GM12878 (cell line): Measurements from ENCODE around the gene SLC27A5. TPM values are rescaled to one million over a fixed set of nuclear protein-coding genes. Genes with fewer than 3 reads are reported as not detected.
"Not testable (repeated sequence)": the region's sequence is repeated elsewhere in the genome, so short reads cannot be mapped to it uniquely, and the experiment has no call there.

Experiments
- ATAC-seq: fragments of 200-7000 bp; cut with Tn5 transposase; 3 replicates; pipeline ENCODE4 v1.9.1; 2020; ENCODE audit warnings: mild to moderate bottlenecking, moderate library complexity
- BruUV-seq: library from RNA; stranded (reverse); fragments of 400-500 nt; replicated peaks from 2 replicates; lab custom pipeline; 2021; lab: Mats Ljungman, UMichigan
- CTCF ChIA-PET: fragments of 300-600 bp; sonication (Branson Sonifier 250); formaldehyde crosslinking; extraction: SDS; loops from one replicate; lab custom pipeline; 2021; ENCODE audit warnings: inconsistent platforms; lab: Yijun Ruan, JAX
- POLR2A ChIA-PET: fragments of 350-600 bp; formaldehyde crosslinking; extraction: SDS; loops from one replicate; lab custom pipeline; 2021; ENCODE audit warnings: inconsistent platforms; lab: Charles Lee
- RAD21 ChIA-PET: fragments of 300-600 bp; sonication (Branson Sonifier 250); formaldehyde crosslinking; loops from one replicate; lab custom pipeline; 2023; ENCODE audit warnings: antibody characterized with exemption; ENCODE audit not compliant: unreplicated experiment; lab: Charles Lee
- SMC1A ChIA-PET: fragments of 300-600 bp; sonication (Branson Sonifier 250); formaldehyde crosslinking; loops from one replicate; lab custom pipeline; 2023; ENCODE audit not compliant: unreplicated experiment, uncharacterized antibody; lab: Charles Lee
- DNase-seq: peaks from one replicate; pipeline ENCODE4 v3.0.0-alpha.2; 2011; ENCODE audit warnings: low read depth, low spot score
- FAIRE-seq: peaks from 3 replicates; lab custom pipeline; 2011; peaks lifted over from hg19 to GRCh38; lab: Jason Lieb, UNC
- H2AFZ ChIP-seq: 2 replicates; pipeline ENCODE4 v1.6.0; 2011; ENCODE audit warnings: low read depth, low read length, control low read depth; ENCODE audit not compliant: control insufficient read depth
- H3K27ac ChIP-seq: 2 replicates; pipeline ENCODE4 v1.5.1; 2011; ENCODE audit warnings: control low read depth; ENCODE audit not compliant: control insufficient read depth, insufficient read depth
- H3K27me3 ChIP-seq, 2 experiments: replicated peaks in 1 of 2; 2 replicates each; pipeline versions ENCODE4 v1.6.0 to v1.6.1; 2011; ENCODE audit warnings: low read length in 1 of 2; ENCODE audit not compliant: control insufficient read depth in 2 of 2, insufficient read depth in 2 of 2
- H3K36me3 ChIP-seq, 2 experiments: 2 replicates each; pipeline ENCODE4 v1.5.1; 2011; ENCODE audit warnings: low read length in 1 of 2; ENCODE audit not compliant: control insufficient read depth in 2 of 2, insufficient read depth in 2 of 2
- H3K4me1 ChIP-seq: 2 replicates; pipeline ENCODE4 v1.6.1; 2011; ENCODE audit warnings: mild to moderate bottlenecking, low read length, moderate library complexity, mixed read lengths; ENCODE audit not compliant: control insufficient read depth, insufficient read depth
- H3K4me2 ChIP-seq: 2 replicates; pipeline ENCODE4 v1.6.0; 2011; ENCODE audit warnings: control low read depth; ENCODE audit not compliant: control insufficient read depth, insufficient read depth
- H3K4me3 ChIP-seq: fragments of 200-600 bp; sonication (generic); 2 replicates; pipeline ENCODE4 v1.5.1; 2016
- H3K79me2 ChIP-seq: 2 replicates; pipeline ENCODE4 v1.6.0; 2011; ENCODE audit warnings: low read length; ENCODE audit not compliant: control insufficient read depth, insufficient read depth
- H3K9ac ChIP-seq: 2 replicates; pipeline ENCODE4 v1.8.0; 2011; ENCODE audit warnings: low read length, control low read depth, mixed read lengths; ENCODE audit not compliant: control insufficient read depth, insufficient read depth
- H3K9me3 ChIP-seq: replicated peaks from 3 replicates; pipeline ENCODE4 v1.5.1; 2011; ENCODE audit warnings: mild to moderate bottlenecking, low read length; ENCODE audit not compliant: control insufficient read depth, insufficient read depth
- H4K20me1 ChIP-seq: 2 replicates; pipeline ENCODE4 v1.6.0; 2011; ENCODE audit not compliant: control insufficient read depth, insufficient read depth
- E2F4 ChIP-seq: IDR thresholded peaks from 2 replicates; pipeline ENCODE4 v1.6.1; 2012; ENCODE audit warnings: low read depth, low read length, improper control_type of control experiment
- NR2C2 ChIP-seq: IDR thresholded peaks from 2 replicates; pipeline ENCODE4 v1.6.1; 2011; ENCODE audit warnings: borderline replicate concordance, low read depth; ENCODE audit not compliant: control insufficient read depth, insufficient read length
- TARDBP ChIP-seq: IDR thresholded peaks from 2 replicates; pipeline ENCODE4 v1.6.1; 2016; ENCODE audit warnings: borderline replicate concordance
- ZBED1 ChIP-seq: IDR thresholded peaks from 2 replicates; pipeline ENCODE4 v1.6.1; 2016; ENCODE audit warnings: borderline replicate concordance
- WGBS: methylation state at CpG from one replicate; pipeline ENCODE4 v1.1.6; 2016; ENCODE audit warnings: low lambda C conversion rate; ENCODE audit not compliant: insufficient replicate concordance, insufficient coverage; ENCODE audit errors: missing lambda C conversion rate; 5-methylcytosine and 5-hydroxymethylcytosine counted together
- in situ Hi-C: fragments of 300-500 bp; cut with MboI; formaldehyde crosslinking; loops from 9 replicates; pipeline ENCODE4 v1.14.3; 2018; ENCODE audit warnings: mixed read lengths
- intact Hi-C: fragments of 100-400 bp; cut with micrococcal nuclease; formaldehyde crosslinking; loops from one replicate; pipeline ENCODE4 v1.14.2; 2022; ENCODE audit not compliant: unreplicated experiment
- polyA plus RNA-seq, 11 experiments: library from polyadenylated mRNA; depleted of rRNA in 4 of 11; unstranded in 6 of 11; stranded (reverse) in 5 of 11; fragments of >200 nt; fragmentation: Nextera tagmentation in 4 of 11; fragmentation: Illumina TruSeq in 1 of 11; extraction: Ambion mirVana in 4 of 11; extraction: Trizol in 1 of 11; gene quantifications; 1 replicate in 1 of 11; 2 replicates in 10 of 11; pipeline versions ENCODE4 v1.2.1 to v1.2.3, GENCODE V29; 2011 to 2016; ENCODE audit warnings: inconsistent platforms in 2 of 11, missing spikeins in 2 of 11, low read depth in 1 of 11
- total RNA-seq, 4 experiments: library from RNA; depleted of rRNA in 3 of 4; stranded (reverse); fragments of >200 nt in 3 of 4; fragmentation: Illumina TruSeq in 1 of 4; extraction: Trizol in 1 of 4; gene quantifications; 2 replicates each; pipeline versions ENCODE4 v1.2.1 to v1.2.3, GENCODE V29; 2013 to 2021

SLC27A5 gene
- total and polyA plus RNA-seq, 10 of the 15 experiments (the other 5 are each of a cell fraction or from before 2014, with no cell fraction given), result 21.2 to 127 (median 31.8) TPM

GRCh38 chr19:58509731-58510083 is 2.1 kb downstream of the SLC27A5 start (continued):
- no peak for TF ChIP-seq NR2C2
- no peak for TF ChIP-seq ZBED1
- no peak for TF ChIP-seq TARDBP
- no peak for TF ChIP-seq E2F4
- TF ChIP-seq, all 136 proteins: peak for 0

GRCh38 chr19:58507602-58508223 is 4.1 kb downstream of the SLC27A5 start:
- H3K79me2 ChIP-seq, H3K4me3 ChIP-seq, RAD21 ChIA-PET, DNase-seq, H2AFZ ChIP-seq, CTCF ChIA-PET, H3K9me3 ChIP-seq, intact Hi-C loops, in situ Hi-C loops, POLR2A ChIA-PET, BruUV-seq, H3K4me2 ChIP-seq, H3K27me3 ChIP-seq, H3K36me3 ChIP-seq, H3K27ac ChIP-seq, H3K9ac ChIP-seq, H4K20me1 ChIP-seq, FAIRE-seq, ATAC-seq, H3K4me1 ChIP-seq, SMC1A ChIA-PET: not testable (repeated sequence)
- 63% methylated on average over 8 of the region's 8 CpGs for WGBS
